Measurements from ENCODE around the gene CADPS2. TPM values are rescaled to one million over a fixed set of nuclear protein-coding genes. Genes with fewer than 3 reads are reported as not detected.

CADPS2 gene
- total and polyA plus RNA-seq, 2 of the 4 experiments (the other 2 are of a cell fraction): 0.10 to 0.54 TPM

GRCh38 chr7:122896509-122896908, 10.2 kb upstream of the CADPS2 start:
- Histone ChIP-seq H3K27ac (ENCODE audit: insufficient read depth, low read length) (no peak overlapping the region), H4K91ac (ENCODE audit: insufficient read depth, low read depth, low read length) (no peak overlapping the region), H3K14ac (replicated peaks; ENCODE audit: low read depth, low read length) (no peak overlapping the region), H4K5ac (ENCODE audit: low read depth, low read length) (no peak overlapping the region), H4K8ac (ENCODE audit: low read depth in 2 of 2, low read length in 2 of 2) (no peak overlapping the region), H3K56ac (ENCODE audit: extremely low read depth, insufficient read depth, low read length) (no peak overlapping the region), H2BK15ac (ENCODE audit: low read depth, low read length) (no peak overlapping the region), H3K27me3 (ENCODE audit: control insufficient read depth, insufficient read depth, low read length) (no peaks in the 10 kb centered on the region), H3K9ac (ENCODE audit: low read depth, low read length) (no peak overlapping the region), H3K4me3 (ENCODE audit: insufficient read depth, low read depth, low read length) (no peak overlapping the region), H3K4me2 (ENCODE audit: low read depth, low read length) (no peak overlapping the region), H2BK20ac (ENCODE audit: low read depth, low read length) (no peak overlapping the region), H2AFZ (replicated peaks; ENCODE audit: low read length, poor library complexity) (no peak overlapping the region), H2BK5ac (ENCODE audit: low read depth, low read length, poor library complexity, severe bottlenecking) (no peak overlapping the region), H3K4me1 (ENCODE audit: control insufficient read depth, insufficient read depth, low read length) (no peaks in the 10 kb centered on the region), H3K9me1 (ENCODE audit: insufficient read depth, low read length) (no peaks in the 10 kb centered on the region), H3K9me3 (ENCODE audit: control insufficient read depth, insufficient read depth, low read length) (no peaks in the 10 kb centered on the region), H3K18ac (ENCODE audit: low read depth, low read length) (no peak overlapping the region), H3K4ac (ENCODE audit: low read depth, low read length) (no peak overlapping the region), H3K23ac (ENCODE audit: low read depth, low read length) (no peak overlapping the region), H2BK120ac (ENCODE audit: low read depth, low read length) (no peak overlapping the region), H3K36me3 (ENCODE audit: control insufficient read depth, insufficient read depth, low read length) (no peaks in the 10 kb centered on the region), H2AK5ac (ENCODE audit: low read depth, low read length) (no peak overlapping the region), H2AK9ac (replicated peaks; ENCODE audit: low read depth, low read length, poor library complexity) (no peak overlapping the region), H3K79me1 (ENCODE audit: low read depth in 1 of 2, low read length in 2 of 2) (no peaks in the 10 kb centered on the region), H4K20me1 (ENCODE audit: insufficient read depth, low read length) (no peaks in the 10 kb centered on the region)
- DNase-seq (no peak), ATAC-seq (ENCODE audit: low read depth) (no peak)
- dilution Hi-C loops (cut with HindIII; ENCODE audit: low sequenced_read_pairs, unreplicated experiment) (no loop called here), in situ Hi-C loops (cut with MboI; ENCODE audit: low sequenced_read_pairs) (no loop called here), intact Hi-C loops (cut with micrococcal nuclease) (no loop called here)
- WGBS, 2 experiments (ENCODE audit: extremely low coverage in 2 of 2, insufficient read length in 1 of 2): no CpG with 5 or more reads among the region's 2 CpGs
- ChIA-PET POLR2A (ENCODE audit: unreplicated experiment) (no interaction called here), CTCF (no interaction called here)
- TF ChIP-seq MAFK (IDR thresholded peaks at IDR 0.05; ENCODE audit: low read depth, low read length): no peak
- TF ChIP-seq CTCF (conservative IDR thresholded peaks at IDR 0.05; ENCODE audit: low read depth, low read length): no peak
- TF ChIP-seq RAD21 (IDR thresholded peaks at IDR 0.05; ENCODE audit: low read length): no peak
- no peak for TF ChIP-seq POLR2A (IDR thresholded peaks at IDR 0.05; ENCODE audit: low read depth, low read length)
- no peak for TF ChIP-seq CEBPB (IDR thresholded peaks at IDR 0.05; ENCODE audit: low read depth, low read length)
- no peak for TF ChIP-seq BHLHE40 (IDR thresholded peaks at IDR 0.05; ENCODE audit: low read depth, low read length)
- no TSS peak for BruUV-seq (replicated peaks)
